Measurements from ENCODE around the gene SVIL.

Gene SVIL, protein sequence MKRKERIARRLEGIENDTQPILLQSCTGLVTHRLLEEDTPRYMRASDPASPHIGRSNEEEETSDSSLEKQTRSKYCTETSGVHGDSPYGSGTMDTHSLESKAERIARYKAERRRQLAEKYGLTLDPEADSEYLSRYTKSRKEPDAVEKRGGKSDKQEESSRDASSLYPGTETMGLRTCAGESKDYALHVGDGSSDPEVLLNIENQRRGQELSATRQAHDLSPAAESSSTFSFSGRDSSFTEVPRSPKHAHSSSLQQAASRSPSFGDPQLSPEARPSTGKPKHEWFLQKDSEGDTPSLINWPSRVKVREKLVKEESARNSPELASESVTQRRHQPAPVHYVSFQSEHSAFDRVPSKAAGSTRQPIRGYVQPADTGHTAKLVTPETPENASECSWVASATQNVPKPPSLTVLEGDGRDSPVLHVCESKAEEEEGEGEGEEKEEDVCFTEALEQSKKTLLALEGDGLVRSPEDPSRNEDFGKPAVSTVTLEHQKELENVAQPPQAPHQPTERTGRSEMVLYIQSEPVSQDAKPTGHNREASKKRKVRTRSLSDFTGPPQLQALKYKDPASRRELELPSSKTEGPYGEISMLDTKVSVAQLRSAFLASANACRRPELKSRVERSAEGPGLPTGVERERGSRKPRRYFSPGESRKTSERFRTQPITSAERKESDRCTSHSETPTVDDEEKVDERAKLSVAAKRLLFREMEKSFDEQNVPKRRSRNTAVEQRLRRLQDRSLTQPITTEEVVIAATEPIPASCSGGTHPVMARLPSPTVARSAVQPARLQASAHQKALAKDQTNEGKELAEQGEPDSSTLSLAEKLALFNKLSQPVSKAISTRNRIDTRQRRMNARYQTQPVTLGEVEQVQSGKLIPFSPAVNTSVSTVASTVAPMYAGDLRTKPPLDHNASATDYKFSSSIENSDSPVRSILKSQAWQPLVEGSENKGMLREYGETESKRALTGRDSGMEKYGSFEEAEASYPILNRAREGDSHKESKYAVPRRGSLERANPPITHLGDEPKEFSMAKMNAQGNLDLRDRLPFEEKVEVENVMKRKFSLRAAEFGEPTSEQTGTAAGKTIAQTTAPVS (N-terminal part only)

GRCh38 chr10:29634764-29635625 is at the start of gene SVIL:
Gene SVIL (minus strand): TSS chr10:29634971. CDS start chr10:29555058, 79,913 bp downstream.
- DNase-seq = no peak

GRCh38 chr10:29681676-29682448 is 47.1 kb upstream of the SVIL start:
- peak; percentile 38 for DNase-seq

- no peak for DNase-seq
Measured at GRCh38 chr10:29680091-29680490, 45.3 kb upstream of the SVIL start.

- no peak for DNase-seq
Measured at GRCh38 chr10:29676732-29677131, 42.0 kb upstream of the SVIL start.

DNA sequence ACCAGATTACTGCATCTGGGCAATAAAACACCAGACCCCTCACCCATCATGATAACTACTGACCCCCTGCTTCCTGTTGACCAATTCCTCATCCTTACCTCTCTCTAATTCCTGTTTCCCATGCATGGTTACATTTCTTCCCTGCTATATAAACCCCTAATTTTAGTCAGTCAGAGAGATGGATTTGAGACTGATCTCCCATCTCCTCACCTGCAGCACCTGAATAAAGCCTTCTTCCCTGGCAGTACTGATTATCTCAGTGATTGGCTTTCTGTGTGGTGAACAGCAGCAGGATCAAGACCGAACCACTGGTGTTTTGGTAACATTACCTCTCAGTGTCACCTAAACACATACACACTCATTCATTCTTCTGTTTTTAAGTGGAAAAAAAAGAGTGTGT is 41.2 kb upstream of the SVIL start:
- no peak for DNase-seq

GRCh38 chr10:29671968-29672367 is 37.2 kb upstream of the SVIL start:
- no peak for DNase-seq

DNA sequence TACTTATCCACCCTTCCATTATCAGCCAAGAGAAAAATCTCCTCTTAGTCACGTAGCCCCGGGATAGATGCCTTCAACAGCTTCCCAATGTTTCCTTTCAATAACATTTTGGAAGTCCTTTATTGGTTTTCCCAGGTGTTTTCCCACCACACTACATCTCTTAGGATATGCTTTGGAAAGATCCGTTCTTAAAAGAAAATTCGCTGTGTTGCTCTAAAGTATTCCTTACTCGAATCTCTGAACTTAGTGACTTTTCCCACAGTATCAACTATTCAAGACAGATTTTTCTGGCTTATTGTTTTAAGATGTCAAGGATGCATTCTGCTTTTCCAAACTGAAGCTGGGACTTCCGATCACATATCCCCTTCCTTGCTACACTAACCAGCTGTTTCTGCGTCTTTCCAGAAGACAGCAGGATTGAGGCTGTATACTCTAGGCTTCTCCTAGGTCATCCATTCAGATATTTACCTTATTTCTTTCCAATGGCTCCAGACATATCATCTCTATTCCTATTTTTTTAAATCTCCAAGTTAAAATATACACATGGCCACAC is 36.5 kb upstream of the SVIL start:
- DNase-seq = no peak

GRCh38 chr10:29670761-29671160 is 36.0 kb upstream of the SVIL start:
- DNase-seq = no peak

DNA sequence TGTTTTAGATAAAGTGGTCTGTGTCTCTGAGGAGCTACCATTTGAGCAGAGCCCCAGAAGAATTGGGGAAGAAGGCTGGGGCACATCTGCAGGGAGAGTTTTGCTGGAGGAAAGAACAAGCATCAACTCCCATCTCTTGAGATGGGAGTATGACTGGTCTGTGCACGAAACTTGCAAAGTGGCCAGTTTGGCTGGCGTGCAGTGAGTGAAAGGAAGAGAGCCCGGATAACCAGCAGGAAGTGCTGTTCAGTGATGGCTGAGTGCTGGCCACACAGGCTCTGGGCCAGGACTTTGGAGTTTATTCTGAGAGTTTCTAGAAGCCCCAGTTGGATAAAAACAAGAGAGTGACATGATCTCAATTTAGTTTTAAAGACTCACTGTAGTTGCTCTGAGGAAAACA is 34.4 kb upstream of the SVIL start:
- no peak for DNase-seq

DNA sequence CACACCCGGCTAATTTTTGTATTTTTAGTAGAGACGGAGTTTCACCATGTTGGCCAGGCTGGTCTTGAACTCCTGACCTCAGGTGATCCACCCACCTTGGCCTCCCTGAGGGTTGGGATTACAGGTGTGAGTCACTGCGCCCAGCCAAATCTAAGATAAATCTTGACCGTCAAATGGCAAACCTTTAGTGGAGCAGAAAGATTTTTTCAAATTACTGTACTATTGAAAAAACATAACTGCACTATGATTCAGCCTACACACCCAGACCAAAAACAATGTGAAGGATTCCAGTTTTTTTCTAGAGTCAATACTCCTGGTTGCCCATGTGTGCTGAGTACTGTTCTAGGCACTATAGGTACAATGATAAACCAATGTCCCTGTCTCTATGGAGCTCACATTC is 33.9 kb upstream of the SVIL start:
- no peak for DNase-seq

GRCh38 chr10:29667191-29667590 is 32.4 kb upstream of the SVIL start:
- no peak for DNase-seq

- no peak for DNase-seq
Measured at GRCh38 chr10:29666201-29666600, 31.4 kb upstream of the SVIL start.

DNA sequence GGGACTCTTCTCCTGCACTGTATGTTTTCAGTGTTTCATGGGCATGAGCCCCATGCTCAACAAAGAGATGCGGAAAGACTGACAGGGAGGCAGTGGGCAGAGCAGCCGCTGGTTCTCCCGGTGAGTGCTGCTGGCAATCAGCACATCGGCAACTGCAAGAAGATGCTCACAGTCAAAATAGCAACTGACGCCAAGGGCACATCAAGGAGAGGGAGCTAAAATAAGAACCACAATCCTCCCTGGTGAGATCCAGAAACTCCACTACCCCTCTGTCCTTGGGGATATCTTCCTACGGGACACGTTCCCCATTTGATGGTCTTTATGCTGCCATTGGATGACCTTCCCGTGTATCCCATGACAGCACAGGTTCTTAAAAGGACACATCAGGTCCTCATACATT is 28.9 kb upstream of the SVIL start:
- DNase-seq = no peak

DNA sequence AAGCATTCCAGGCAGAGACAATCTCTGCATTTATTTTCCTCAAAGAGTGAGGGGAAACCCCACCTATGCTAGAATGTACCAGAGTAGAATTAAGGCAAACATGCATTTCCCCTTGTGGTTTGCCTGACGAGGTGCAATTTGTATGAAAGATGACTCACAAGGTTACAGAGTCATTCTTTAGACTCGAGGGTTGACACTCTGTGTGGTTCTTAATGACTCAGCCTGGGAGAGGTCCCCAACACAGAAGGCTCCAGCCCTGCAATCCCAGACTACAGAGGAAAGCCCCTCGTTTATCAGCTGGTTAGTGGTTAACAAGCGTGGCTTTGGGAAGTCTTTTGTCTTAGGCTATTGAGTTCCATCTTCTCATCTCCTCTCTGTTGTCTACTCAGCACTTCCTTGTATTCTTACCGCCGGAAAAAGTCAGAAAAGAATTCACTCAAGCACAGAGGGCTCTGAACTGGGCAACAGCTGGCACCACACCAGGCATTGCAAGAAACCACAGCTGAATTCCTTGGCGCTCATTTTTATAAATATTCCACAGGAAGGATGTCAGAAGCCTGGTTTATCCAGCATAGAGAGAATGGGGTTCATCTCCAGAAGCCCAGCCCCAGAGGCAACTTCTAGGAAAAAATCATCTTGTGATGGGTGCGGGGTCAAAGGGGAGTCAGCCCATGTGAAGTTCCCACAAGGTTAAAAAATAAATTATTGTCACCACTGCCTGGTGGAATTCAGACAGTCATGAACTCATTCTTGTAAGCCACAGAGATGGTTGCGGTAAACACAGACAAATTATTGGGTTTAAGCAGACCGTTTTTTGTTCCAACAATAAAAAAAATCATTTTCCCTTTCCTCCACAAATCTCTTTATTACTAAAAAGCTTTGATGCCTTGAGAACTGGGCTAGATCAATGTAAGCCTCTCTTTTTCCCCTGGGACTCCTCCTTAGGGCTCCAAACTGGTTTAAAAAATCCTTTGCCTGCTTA is 24.5 kb upstream of the SVIL start:
- peak; percentile 39 for DNase-seq

DNA sequence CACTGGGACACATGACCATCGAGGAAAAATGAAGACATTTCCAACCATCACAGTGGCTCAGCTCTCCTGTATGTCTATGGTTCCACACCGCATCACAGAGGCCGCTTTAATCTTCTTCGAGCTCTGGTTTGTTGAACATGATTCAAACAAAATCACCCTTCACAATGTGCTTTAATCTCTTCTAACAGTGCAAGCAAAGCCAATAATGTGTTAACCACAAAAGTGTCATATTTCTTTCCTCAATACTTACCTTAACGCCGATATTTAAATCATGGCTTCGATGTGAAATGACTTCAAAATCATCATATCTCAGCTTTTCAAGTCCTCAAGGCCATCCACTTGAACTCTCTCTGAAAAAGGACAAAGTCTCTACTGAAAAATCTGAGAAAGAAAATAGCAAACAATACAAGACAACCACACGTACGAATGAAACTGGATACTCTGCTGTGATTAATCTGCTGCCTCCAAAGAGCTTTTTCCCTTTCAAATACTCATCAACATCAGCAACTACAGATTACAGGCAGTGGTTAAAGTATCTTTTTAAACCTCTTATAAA is 23.0 kb upstream of the SVIL start:
- no peak for DNase-seq

DNA sequence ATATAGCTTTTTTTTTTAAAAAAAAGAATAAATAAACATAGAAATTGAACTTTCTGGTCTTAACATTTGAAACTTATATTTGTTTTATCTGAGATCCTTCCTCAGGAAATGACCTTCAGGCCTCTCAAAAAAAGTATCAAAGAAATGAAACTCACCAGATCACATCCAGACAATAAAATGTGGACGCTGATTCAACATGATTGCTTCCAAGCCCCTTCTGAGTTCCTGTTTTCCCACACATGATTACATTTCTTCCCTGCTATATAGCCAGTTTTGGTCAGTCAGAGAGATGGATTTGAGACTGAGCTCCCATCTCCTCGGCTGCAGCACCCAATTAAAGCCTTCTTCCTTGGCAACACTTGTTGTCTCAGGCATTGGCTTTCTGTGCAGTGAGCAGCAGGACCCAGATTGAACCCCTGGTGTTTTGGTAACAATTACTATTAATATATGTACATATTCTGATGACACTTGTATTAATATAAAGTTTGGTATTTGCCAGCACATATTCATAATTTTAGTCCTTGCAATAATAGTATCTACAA is 21.8 kb upstream of the SVIL start:
- no peak for DNase-seq

DNA sequence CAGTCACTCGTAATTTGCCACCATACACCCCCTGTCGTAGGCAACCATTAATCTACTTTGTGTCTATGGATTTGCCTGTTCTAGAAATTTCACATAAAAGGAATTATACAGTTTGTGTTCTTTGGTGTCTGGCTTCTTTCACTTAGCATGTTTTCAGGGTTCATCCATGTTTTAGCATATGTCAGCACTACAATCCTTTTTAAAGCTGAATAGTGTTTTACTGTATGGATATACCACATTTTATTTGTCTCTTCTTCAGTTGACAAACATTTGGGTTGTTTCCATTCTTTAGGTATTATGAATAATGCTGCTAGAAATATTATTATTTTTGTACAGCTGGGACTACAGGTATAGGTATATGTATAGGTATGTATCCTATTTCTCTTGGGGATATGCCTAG is 17.4 kb upstream of the SVIL start:
- DNase-seq = no peak

DNA sequence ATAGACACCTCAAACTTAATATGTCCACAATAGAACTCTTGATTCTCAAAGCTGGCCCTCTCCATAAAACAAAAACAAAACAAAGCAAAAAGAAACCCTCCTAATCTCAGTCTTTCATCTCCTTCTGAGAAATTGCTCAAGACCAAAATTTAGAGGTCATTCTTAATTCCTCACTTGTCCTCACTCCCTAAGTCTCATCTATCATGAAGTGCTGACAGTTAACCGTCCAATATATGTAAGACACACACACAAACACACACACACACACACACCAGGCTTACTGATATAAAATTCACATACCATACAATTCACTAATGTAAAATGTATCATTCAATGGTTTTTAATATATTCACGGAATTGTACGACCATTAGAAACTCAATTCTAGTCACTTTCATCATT is 17.0 kb upstream of the SVIL start:
- DNase-seq = no peak

- no peak for DNase-seq
Measured at GRCh38 chr10:29650552-29650944, 15.8 kb upstream of the SVIL start.
